Activated CD4-positive, CD25-positive, alpha-beta regulatory T cell treated with anti-CD3 and anti-CD28 coated beads, Interleukin-2, amount 50 U/mL, for 24 hours (primary cell): ENCODE measurements around the gene PDE4D.
A peak's percentile ranks its signal among the peaks of the same experiment; 100 is the strongest.
"Not testable (repeated sequence)": the region's sequence is repeated elsewhere in the genome, so short reads cannot be mapped to it uniquely, and the experiment has no call there.

Experiments used
- ATAC-seq, 2 donors: fragments of 150-1000 bp; cut with Tn5 transposase; one replicate each; pipeline ENCODE4 v1.10.0; 2021; ENCODE audit warnings: mild to moderate bottlenecking in 1 of 2, moderate library complexity in 1 of 2

Gene PDE4D

DNA sequence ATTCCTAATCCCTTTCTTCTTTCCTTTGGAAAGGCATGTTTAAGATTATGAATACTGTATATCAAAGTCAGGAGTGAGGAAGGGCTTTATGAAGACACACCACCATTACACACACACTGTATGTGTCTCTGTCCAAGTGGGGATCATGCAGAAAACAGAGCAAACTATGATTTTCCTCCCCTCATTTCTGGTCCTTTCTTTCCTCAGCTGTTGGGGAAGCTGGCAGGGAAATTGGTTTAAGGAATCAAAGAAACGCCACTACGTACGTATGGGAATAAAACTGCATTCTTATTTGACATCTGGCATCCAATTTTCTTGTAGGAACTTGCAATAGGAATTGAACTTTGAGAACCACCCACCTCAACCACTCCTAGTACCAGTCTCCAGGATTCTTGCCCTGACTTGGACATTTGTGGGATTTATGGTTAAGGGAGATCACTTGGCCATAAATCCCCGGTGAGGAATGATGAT lies 125.8 kb downstream of the PDE4D start:
- ATAC-seq: no peak

DNA sequence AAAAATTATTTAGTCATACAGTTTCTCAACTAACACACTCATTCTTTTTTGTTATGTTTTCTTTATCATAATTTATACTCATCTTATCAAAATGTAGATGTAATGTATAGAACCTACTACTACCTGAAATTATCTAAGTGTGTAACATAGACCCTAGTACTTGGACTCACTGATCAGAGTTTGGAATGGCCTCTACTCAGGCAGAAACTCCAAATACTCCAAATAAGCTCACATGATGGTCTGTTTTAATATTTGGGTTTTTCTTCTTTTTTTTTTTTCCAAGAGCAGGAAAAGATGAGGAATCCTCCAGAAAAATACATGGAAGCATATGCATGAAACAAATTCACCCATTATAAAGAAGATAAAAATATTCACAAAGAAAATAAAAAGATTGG lies 126.3 kb downstream of the PDE4D start:
- ATAC-seq: no peak

DNA sequence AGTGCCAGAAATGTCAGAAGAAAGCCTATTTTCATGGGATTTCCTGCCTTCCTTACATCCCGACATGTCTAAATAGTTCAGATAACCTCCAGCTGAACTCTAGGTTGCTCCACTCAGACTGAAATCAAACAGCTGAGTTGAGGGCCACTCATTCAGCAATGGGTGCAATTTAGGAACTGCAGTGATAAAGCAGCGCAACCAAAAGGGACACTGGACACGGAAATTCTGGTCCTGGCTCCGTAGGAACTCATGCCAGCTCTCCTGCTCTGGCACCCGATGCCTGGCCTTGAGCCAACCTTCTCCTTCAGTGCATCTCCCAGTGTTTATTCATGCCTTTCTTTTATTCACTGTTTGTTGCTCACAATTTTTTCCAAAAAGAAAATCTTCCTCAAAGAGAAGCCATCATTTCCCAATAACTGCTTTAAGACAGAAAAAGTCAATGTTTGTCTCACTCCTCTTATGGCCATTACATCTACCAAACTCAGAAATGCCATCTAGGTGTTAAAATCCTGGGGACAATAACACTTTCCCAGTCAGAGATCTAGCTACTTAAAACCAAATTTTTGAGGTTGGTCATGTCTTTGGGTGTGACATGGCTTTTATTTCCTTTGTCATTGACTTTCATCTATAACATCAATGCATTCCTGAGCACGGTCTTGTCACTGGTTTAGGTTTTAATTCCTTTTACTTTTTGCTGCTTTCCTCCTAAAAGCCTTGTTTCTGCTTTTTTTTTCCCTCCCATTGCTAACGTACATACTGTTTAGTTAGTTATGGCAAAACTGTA lies 126.9 kb downstream of the PDE4D start:
- no peak for ATAC-seq

DNA sequence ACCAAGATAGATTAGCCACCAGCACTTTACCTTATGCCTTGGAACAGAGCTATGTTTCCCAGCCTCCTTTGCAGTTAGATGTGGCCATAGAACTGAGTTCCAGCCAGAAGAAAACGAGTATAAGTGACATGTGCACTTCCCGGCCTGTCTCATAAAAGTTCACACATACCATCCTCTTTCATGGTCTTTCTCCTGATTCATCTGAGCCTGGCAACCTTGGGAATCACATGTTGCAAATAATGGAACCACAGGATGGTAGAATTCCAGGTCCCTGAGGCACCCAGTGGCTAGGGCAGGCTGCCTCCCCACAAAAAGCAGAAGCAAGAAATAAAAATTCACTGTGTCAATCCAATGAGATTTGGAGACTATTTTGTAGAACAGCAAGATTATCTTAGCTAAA lies 128.1 kb downstream of the PDE4D start:
- no peak for ATAC-seq

DNA sequence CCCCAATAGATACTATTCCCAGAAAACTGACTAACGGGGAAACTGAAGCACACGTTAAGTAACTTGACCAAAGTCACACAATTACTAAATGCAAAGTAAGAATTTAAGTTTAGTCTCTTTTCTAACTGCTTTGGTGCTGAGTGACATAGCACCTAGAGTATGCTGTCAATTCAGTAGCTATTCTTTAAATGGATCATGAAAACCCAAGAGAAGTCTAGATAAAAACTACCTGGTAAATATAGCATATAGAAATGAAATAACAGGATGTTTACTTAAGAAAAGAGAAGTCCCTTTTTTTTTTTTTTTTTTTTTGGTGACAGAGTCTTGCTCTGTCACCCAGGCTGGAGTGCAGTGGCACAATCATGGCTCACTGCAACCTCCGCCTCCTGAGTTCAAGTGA lies 129.2 kb downstream of the PDE4D start:
- no peak for ATAC-seq

DNA sequence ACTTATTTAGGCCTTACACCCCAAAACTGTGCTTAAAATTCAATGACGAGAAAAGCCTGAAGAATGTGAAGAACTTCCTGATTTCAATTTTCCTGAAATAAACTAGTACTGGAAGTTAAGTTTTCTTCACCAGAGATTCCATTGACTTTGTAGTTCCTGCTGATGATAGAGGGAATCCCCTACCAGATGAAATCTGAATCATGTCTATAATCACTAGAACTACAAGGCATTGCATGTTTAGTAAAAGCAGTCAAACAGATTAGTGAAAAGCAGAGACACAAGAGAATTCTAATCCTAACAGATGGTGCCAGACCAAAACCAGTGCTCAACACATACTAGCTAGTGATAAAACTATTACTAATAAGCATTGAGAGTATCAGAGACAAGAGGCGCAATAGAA lies 130.0 kb downstream of the PDE4D start:
- no peak for ATAC-seq

DNA sequence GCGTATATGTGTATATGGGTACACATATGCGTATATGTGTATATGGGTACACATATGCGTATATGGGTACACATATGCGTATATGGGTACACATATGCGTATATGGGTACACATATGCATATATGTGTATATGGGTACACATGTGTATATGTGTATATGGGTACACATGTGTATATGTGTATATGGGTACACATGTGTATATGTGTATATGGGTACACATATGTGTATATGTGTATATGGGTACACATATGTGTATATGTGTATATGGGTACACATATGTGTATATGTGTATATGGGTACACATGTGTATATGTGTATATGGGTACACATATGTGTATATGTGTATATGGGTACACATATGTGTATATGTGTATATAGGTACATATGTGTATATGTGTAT lies 131.3 kb downstream of the PDE4D start:
- not testable (repeated sequence) for ATAC-seq

DNA sequence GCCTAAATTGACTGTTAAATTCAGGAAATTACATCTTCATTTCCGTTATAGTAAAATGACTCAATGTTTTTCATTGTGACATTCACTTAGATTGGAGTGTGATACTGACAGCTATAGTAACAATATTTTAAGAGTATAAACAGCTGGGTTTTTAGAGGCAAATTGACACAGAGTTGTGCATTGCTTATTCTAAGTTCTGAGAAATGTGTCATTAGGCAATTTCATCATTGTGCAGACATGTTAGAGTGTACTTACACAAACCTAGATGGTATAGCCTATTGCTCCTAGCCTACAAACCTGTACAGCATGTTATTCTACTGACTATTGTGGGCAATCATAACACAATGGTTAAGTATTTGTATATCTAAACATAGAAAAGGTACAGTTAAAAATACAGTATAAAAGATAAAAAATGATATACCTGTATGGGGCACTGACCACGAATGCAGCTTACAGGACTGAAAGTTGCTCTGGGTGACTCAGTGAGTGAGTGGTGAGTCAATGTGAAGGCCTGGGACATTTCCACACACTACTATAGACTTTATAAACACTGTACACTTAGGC lies 132.7 kb downstream of the PDE4D start:
- ATAC-seq: peak; percentile 78 to 79

DNA sequence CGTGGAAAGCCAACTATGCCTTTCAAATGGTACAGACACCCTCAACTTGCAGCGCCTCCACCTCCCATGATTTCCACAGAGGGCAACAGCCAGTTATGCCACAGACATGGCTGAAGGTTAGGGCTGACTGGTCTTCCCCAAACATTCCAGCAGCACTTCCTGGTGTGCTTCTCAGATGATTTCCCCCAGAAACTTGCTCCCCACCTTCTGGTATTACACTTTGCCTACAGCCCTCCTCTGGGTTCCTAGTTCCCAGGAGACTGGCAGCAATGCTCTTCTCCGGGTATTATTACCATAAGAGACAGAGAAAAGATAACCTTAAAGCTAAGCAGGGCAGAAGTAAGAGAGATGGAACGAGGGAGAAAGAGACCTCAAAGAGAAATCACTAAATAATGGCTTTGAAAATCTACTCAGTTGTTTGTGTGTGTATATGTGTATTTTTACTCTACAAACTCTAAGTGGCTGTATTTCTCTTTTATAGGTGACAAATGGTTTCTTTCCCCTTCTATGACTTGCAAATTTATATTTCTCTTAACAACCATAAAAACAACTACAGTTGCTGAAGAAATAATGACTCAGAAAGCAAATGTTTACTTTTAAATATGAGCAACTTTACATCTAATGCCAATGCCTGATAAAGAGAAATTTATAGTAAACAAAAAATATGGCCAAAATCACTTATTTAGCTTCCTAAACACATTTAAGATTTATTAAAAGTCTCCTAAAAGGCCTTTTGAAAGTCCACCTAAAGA lies 133.8 kb downstream of the PDE4D start:
- no peak for ATAC-seq

DNA sequence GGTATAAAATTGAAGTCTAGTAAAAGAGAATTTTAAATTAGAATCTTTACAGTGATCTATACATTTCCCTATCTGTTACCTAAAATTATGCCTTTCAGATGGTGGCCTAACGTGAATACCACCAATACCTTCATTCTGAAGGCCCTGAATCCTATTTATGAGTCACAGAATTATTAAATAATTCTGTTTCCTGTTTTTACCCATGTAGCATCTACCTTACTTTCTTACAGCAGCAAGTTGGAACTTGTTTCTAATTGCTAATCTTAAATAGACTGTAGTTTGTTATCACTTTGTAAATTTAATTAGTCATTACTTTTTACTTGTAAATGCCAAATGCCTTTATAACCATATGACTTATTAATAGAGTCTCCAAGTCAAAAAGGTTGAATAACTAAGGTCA lies 135.0 kb downstream of the PDE4D start:
- no peak for ATAC-seq

DNA sequence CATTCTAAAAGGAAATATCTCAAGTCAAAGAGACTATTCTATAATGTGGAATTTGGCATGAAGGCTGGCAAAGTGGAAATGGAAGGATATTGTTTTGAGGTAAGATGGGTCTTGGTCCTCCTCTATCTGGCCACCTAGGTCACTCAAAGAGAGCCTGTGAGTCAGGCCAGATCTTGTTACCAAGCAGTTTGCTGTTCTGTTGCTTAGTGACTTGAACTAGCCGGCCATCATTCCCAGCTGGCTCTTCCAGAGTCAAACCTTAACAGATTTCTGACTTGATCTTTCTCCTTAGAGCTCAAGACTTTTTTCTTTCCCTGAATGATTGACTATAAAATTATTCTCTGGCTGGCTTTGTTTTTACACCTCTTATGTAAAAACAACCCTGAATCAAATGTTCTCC lies 136.1 kb downstream of the PDE4D start:
- ATAC-seq: no peak

DNA sequence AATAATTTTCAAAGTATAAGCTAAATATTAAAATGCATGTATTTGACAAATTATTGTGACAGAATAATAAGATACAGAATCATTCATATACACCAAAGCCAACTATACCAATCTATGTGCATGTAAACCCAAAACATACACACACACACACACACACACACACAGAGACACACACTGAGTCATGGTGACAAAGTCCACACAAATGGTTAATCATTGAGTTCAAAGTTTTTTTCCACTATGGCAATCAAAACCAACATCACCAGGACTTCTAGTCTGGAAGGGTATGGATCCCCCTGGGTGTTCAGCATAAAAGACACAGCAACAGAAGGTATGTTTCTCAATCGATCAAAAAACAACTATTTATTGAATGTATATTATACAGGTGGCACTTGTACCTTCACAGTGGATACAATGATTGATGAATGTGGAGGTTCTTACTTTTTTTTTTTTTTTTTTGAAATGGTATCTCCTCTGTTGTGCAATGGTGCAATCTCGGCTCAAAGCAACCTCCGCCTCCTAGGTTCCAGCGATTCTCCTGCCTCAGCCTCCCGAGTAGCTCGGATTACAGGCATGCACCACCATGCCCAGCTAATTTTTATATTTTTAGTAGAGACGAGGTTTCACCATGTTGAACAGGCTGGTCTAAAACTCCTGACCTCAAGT lies 137.0 kb downstream of the PDE4D start:
- no peak for ATAC-seq

DNA sequence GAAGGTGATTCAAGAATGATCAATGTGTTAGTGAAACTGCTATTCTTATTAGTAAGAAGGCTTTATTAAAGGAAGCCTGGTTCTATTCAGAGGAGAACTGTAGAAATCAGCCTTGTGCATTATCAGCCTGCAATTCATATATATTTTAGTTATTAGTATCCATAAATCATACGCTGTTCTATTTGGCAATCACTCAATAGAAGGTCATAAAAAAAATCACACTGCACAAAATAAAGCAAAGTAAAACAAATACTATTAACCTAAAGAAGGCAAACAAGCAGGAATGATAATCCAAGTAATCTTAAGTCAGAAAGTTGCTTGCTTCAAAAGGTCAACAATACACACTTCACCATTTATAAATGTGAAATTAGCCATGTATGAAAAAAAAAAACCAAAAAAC lies 138.1 kb downstream of the PDE4D start:
- no peak for ATAC-seq

DNA sequence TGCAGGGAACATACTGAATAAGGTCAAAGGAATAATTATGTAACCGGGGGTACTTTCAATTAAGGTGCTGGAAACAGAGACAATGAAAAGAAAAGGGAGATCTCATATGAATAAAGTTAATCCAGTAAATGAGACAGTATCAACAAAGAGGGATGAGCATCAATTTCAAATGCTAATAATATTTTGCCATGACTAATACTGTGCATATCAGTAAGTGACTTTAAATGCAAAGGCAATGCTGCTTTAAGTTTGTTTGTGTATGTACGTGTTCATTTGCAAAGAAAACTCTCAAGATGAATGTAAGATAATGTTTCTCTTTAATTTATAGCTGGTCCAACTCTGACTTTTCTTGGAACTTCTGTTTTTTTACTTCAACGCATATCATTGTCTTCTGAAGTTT lies 139.9 kb downstream of the PDE4D start:
- no peak for ATAC-seq

DNA sequence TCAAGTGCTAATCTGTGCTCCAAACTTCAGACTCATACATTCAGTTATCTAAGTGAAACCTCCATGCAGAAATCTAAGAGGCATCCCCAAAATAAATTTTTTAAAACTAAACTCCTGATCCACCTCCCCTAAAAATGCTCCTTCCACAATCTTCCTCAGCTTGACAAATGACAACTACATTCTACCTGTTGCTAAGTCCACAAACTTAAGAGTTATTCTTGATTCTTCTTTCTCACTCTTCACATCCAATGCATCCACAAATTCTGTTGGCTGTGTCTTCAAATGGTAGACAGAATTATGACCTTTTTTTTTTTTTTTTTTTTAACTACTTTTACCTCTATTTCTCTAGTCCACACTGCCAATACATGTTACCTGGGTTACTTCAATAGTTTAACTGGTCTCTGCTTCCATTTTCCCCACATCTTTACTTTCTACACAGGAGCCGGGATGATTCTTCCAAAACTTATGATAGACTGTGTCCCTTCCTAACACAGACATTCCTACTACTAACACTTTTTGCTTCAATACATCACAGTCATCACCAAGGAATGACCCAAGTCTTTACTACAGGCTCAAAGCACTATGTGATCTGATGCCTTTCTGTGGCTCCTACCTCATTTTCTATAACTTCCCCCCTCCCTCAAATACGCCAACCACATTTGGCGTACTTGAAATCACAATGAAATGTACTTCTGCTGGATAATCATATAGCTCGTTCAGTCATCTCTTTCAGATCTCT lies 143.6 kb downstream of the PDE4D start:
- no peak for ATAC-seq

DNA sequence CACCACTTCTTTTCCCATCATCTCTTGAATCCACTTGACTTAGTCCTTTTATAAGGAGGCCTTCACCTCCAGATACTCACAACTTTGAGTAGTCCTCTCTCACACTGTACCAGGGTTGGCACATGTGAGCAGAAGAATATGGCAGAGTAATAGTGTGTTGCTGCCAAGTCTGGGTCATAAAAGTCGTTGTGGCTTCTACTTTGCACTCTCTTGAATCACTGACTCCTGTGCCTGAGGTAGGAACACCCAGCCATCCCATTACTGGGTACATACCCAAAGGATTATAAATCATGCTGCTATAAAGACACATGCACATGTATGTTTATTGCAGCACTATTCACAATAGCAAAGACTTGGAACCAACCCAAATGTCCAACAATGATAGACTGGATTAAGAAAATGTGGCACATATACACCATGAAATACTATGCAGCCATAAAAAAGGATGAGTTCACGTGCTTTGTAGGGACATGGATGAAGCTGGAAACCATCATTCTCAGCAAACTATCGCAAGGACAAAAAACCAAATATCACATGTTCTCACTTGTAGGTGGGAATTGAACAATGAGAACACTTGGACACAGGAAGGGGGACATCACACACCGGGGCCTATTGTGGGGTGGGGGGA lies 145.4 kb downstream of the PDE4D start:
- ATAC-seq: not testable (repeated sequence)

DNA sequence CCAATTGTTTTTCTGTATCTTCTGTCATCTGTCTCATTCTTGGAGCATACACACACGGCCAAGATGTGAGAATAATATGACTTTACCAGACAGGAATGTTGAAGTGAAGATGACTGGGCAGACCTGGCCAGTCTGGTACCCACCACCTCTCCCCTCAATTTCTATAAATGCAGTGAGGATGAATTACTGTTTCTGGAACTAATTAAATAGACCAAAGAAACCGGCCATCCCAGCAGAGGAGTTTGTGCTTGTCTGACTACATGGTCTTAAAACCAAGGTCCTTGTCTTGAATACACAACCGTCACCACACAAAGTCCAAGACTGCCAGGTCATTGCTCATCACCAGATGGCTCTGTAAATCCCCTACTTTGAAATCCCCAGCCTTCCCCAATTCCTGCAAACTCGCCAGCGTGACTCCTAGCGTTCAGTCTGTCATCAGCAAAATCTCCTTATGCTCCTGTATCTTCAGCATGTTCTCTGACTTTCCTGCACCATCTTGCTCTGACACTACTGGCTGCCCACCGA lies 147.2 kb downstream of the PDE4D start:
- no peak for ATAC-seq

DNA sequence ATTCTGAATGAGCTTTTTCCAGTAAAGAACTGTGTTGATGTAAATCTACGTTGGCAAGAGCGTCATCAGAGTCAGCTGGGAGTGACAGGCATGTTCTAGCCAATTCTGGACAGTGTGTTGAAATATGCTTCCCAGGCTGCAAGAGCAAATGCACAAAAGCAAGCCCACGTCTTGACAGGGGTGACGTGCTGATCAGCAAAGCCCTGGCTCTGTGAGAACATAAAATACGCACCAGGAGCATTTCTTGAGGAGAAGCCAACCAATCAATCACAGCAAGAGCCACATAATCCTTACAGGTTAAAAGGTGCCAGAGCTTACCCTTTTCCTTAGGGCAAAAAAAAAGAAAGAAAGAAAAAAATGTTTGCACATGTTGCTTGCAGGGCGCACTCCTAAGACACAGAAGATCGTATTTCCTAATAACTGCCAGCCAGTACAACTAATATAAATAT lies 148.1 kb downstream of the PDE4D start:
- ATAC-seq: no peak

DNA sequence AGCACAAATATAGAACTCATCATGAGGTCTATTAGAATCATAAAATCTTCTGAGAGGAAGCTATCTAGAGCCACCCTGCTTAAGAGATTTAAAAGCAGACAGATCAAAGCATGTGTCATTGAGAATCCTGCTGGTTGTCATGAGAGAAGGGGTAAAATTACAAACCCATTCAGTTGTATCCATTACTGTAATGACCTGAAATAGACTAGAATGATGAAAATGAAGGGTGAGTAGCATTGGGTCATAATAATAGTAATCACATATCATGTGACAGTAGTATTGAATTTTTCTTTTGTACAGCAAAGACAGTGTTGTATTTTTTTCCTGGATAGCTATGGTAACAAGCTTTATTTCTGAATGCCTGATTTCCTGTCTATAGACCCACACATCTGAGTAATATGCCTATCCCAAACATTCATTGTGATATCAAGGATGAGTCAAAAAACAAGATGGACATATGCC lies 149.0 kb downstream of the PDE4D start:
- ATAC-seq: no peak

DNA sequence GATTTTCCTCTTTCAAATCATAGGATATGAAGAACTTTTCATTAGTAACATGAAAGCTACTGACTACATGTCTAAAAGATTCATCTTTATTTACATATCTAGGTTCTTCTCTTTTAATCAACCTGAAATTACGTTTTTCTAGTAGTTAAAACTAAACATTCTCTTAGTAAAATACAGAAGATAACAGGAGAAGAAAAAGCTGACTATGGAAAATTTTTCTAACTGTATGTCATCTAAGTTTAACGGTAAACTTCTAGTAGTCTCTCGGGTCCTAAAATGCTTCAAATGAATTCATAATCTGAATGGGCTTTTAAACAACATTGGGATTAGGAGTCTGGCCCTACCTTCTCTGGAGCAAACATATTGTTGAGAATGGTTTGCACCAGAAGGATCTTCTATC lies 151.9 kb downstream of the PDE4D start:
- ATAC-seq: no peak

DNA sequence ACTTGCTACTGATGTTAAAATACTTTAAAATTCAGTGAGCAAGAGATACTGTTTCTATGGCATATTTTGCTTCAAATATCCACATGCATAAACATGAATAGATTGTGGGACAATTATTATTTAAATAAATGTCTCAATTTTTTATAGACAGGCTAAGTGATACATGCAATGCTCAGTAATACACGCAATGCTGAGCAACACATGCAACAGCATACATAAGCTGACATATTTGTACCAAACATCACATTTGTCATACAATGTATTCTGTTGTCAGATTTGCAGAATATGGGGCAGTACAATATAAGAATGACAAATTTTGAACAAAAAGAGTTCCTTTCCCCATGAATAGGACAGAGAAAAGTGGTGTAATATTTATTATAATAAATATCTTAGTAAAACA lies 155.5 kb downstream of the PDE4D start:
- ATAC-seq: no peak

DNA sequence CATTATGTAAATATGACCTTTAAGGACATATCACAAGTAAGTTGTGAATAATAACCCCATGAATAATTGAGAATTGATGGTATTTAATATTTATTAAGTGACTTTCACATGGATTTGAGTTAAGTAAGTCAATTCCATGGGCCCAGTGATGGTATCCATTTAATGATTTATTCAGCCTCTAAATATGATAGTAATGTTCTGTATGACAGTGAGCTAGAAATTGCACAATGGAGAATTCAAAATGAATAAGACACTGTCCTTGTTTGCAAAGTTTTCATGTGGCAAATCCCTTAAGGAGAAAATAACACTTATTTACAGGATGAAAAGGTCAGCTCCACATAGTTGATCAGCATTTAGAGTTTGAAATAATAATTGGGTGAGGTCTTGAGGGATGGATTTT lies 160.7 kb downstream of the PDE4D start:
- ATAC-seq: no peak
